ENCODE data around the gene SLC25A51.
"Not testable (repeated sequence)": the region's sequence is repeated elsewhere in the genome, so short reads cannot be mapped to it uniquely, and the experiment has no call there.

Gene SLC25A51

GRCh38 chr9:37919246-37919955, 15.5 kb upstream of the SLC25A51 start:
- DNase-seq (ENCODE audit: low spot score), result no peak

GRCh38 chr9:37918665-37919170, 14.8 kb upstream of the SLC25A51 start:
- no peak for DNase-seq (ENCODE audit: low spot score)

- no peak for DNase-seq (ENCODE audit: low spot score)
Measured at GRCh38 chr9:37917801-37918664, 14.1 kb upstream of the SLC25A51 start.

- DNase-seq (ENCODE audit: low spot score), result no peak
Measured at GRCh38 chr9:37917313-37917731, 13.4 kb upstream of the SLC25A51 start.

- DNase-seq (ENCODE audit: low spot score), result no peak
Measured at GRCh38 chr9:37916471-37917312, 12.8 kb upstream of the SLC25A51 start.

GRCh38 chr9:37915911-37916470, 12.1 kb upstream of the SLC25A51 start:
- no peak for DNase-seq (ENCODE audit: low spot score)

GRCh38 chr9:37914701-37915358, 10.9 kb upstream of the SLC25A51 start:
- DNase-seq (ENCODE audit: low spot score), result no peak

- no peak for DNase-seq (ENCODE audit: low spot score)
Measured at GRCh38 chr9:37914154-37914551, 10.2 kb upstream of the SLC25A51 start.

GRCh38 chr9:37913480-37914153, 9.7 kb upstream of the SLC25A51 start:
- peak; percentile 88 for DNase-seq (ENCODE audit: low spot score)

- no peak for DNase-seq (ENCODE audit: low spot score)
Measured at GRCh38 chr9:37911271-37911681, 7.3 kb upstream of the SLC25A51 start.

GRCh38 chr9:37910271-37910670, 6.3 kb upstream of the SLC25A51 start:
- DNase-seq (ENCODE audit: low spot score), result no peak

GRCh38 chr9:37909836-37910235, 5.9 kb upstream of the SLC25A51 start:
- not testable (repeated sequence) for DNase-seq (ENCODE audit: low spot score)

- DNase-seq (ENCODE audit: low spot score), result no peak
Measured at GRCh38 chr9:37909326-37909725, 5.4 kb upstream of the SLC25A51 start.

- DNase-seq (ENCODE audit: low spot score), result peak; percentile 4
Measured at GRCh38 chr9:37908698-37909186, 4.8 kb upstream of the SLC25A51 start.

- DNase-seq (ENCODE audit: low spot score), result no peak
Measured at GRCh38 chr9:37908283-37908682, 4.4 kb upstream of the SLC25A51 start.

GRCh38 chr9:37906312-37907239, 2.6 kb upstream of the SLC25A51 start:
- no peak for DNase-seq (ENCODE audit: low spot score)

- no peak for DNase-seq (ENCODE audit: low spot score)
Measured at GRCh38 chr9:37905776-37906175, 1.8 kb upstream of the SLC25A51 start.

GRCh38 chr9:37905131-37905505, 1.2 kb upstream of the SLC25A51 start:
- DNase-seq (ENCODE audit: low spot score), result no peak

- no peak for DNase-seq (ENCODE audit: low spot score)
Measured at GRCh38 chr9:37904445-37905130, 661 bp upstream of the SLC25A51 start.
